NCI-H524 treated with DMSO at 0.1 percent for 48 hours (cell line): ENCODE data around the gene PIK3CD.
"Not testable (repeated sequence)": the region's sequence is repeated elsewhere in the genome, so short reads cannot be mapped to it uniquely, and the experiment has no call there.

ENCODE experiments used
- DNase-seq: peaks from one replicate; lab custom pipeline; 2025; lab: John Stamatoyannopoulos, UW

PIK3CD gene

DNA sequence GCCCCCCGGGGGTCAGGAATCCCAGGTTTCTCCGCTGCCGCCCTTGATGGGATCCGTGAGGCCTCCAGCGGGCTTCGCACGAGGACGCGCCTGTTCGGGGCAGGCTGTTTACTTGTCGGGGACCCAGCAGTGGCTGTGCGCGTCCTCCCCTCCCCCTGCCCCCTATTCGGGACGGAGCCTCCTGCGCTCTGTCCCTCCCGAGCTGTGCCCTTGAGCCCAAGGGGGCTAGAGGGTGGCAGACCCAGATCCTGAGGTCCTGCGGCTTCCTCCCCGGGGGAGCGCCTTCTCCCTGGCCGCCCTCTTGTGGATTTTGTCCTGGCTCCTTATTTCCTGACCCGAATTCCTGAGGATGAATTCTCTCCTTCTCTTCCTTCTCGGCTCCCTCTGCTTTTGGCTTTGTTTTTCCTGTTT is 38.4 kb downstream of the PIK3CD start:
- no peak for DNase-seq

DNA sequence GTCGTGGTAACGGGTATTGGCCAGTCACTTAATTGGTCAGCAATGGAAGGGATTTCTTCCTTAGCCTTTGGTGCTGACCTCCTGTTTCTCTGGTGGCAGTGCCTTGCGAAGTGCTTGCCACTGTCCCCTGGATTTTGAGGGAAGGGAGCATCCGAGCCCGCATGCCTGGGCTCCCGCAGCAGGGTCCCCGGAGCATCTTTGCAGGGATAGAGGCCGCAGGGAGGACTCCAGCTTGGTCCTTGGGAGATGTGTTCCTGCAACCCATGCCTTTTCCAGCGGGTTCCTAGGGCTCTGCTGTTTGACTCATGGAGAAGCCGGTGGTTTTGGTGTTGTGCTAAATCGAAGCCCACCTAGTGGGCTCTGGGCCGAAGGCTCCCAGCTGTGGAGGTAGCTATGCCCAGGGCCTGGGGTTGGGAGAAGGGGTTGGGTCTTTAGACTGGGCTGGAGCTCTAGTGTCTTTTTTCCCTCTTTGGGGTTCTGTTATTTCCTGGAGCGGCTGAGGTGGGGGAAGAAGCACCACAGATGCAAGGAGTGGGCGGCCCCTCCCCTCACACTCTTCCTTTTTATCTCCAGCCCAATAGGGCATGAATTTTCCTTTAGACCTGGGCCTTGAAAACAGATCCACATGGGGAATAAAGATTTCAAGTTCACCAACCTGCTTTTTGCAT is 39.0 kb downstream of the PIK3CD start:
- DNase-seq: no peak

DNA sequence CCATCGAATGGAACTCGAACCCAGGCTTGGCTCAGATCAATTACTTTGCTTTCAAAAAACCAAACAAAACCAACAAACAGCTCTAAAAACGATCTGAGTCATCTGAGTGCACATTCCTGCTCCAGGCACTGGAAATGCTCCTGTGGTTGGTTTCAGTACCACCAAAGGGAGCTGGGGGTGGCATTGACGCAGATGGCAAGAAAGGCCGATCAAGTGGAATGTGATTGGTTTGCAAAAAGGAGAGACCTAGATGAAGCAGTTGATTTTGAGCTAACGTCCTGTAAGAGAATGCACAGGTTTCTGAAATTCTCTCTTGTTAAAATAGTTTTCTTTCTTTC is 39.5 kb downstream of the PIK3CD start:
- no peak for DNase-seq

DNA sequence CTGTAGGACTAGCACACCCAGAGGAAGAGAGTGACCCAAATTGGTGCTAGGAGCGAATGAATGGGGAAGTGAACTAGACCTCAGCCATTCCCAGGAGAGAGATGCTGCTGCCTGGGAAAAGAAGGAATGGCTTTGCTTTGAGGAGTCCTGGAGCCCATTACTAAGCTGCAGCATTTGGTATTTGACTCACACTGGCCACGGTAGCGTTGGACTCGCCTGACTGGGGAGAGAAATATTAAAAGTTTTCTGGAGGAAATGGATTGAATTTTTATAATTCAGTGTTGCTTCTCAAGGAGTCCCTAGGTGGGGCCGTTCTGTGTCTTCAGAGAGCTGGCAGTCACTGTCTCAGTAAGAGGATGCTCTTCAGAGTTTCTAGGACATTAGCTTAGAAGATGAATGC is 40.2 kb downstream of the PIK3CD start:
- DNase-seq: no peak

DNA sequence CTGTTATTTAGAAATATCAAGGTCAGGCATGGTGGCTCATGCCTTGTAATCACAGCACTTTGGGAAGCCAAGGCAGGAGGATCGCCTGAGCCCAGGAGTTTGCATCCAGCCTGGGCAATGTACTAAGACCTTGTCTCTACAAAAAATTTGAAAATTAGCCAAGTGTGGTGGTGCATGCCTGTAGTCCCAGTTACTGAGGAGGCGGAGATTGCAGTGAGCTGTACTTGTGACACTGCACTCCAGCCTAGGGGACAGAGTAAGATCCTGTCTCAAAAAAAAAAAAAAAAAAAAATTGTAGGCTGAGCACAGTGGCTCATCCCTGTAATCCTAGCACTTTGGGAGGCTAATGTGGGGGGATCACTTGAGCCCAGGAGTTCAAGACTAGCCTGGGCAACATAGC is 45.3 kb downstream of the PIK3CD start:
- DNase-seq: no peak

DNA sequence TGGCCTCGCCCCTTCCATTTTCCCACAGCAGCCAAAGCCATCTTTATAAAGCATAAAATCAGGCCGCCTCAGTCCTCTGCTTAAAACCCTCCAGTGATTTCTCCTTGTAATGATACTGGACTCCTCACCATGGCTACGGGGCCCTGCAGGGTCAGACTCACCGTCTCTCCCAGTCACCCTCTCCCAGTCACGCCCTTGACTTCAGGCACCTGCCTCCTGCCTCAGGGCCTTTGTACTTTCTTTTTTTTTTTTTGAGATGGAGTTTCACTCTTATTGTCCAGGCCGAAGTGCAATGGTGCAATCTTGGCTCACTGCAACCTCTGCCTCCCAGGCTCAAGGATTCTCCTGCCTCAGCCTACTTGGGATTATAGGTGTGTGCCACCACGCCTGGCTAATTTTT is 47.8 kb downstream of the PIK3CD start:
- no peak for DNase-seq

DNA sequence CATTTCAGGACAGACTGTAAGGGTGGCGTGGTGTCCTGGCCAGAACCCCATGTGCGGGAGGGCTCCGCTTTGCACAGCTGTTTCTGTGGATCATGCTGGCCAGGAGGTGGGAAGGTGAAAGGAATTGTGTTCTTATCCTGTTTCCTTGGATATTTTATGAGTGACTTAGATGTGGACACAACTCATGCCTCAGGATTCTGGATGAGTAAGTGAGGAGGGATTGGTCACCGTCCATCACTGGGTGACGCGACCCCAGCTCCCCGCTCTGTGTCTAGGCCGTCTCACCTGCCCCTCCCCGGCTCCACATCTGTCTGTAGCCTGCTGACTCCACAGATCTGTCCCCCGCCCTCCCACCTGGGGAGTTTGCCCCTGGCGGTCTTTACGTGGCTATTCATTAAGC is 48.8 kb downstream of the PIK3CD start:
- no peak for DNase-seq

DNA sequence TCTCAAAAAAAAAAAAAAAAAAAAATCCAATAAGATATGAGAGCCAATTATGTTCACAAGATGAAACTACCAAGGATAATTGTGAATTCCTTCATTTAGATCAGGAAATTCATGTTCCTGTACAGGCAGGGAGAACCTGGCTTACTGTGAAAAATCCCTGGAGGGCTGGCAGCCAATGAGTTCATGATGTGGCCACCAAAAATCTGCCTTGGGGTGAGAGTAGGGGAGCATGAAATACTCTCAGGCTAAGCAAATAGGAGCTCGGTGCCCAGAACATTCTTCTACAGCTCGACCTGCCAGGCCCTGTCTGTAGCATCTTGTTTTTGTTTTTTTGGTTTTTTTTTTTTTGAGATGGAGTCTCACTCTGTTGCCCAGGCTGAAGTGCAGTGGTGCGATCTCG is 50.1 kb downstream of the PIK3CD start:
- no peak for DNase-seq

DNA sequence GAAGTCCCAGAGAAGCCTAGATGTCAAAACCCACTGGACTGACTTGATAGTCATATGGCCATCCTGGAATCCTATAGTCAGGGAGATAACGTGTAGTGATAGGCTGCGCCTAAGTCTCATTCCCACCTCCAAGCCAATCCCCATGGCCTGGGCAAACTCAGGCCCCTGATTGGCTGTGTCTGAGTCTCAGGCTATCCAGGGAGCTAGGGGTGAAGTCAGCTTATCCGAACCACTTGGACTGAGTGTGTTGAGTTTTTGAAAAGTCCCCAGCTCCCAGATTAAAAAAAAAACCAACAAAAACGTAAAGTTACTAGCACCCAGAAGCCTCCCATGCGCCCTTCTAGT is 51.6 kb downstream of the PIK3CD start:
- DNase-seq: no peak

DNA sequence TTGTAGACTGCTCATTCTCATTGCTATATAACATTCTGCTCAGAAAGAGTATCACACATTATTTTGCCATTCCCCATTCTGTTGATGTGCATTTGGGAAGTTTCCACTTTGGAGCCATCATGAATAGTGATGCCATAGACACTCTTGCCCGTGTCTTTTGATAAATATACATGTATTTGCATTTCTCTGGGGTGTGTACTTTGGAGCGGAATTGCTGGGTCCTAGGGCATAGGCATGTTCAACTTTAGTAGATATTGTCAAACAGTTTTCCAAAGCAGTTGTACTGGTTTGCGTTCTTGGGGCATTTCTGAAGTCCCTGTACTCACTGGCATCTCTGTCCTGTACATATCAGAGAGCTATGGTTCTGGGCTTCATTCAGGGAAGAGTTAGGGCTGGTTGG is 52.1 kb downstream of the PIK3CD start:
- DNase-seq: no peak

DNA sequence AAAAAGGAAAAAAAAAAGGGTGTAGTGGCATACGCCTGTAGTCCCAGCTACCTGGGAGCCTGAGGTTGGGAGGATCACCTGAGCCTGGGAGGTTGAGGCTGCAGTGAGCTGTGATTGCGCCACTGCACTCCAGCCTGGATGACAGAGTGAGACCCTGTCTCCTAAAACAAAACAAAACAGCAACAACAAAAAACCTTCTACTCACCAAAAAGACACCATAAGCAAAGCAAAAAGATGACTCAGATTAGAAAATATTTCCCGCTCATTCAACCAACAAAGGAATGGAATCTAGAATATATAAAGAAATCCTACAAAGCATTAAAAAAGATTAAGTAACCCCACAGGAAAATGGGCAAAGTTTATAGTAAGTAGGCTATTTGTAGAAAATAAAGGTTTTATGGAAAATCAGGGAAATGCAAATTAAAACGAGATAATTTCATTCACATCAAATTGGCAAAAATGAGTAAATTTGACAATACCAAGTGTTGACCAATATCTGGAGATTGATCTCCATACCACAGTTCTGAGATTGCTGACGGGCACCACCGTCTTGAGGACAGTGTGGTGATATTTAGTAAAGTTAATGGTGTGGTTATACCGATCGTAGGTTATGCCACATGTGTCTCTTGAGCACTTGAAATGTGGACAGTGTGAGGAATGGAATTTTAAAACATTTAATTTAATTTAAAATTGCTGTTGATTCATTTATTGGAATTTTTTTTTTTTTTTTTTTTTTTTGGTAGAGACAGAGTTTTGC is 54.0 kb downstream of the PIK3CD start:
- no peak for DNase-seq

DNA sequence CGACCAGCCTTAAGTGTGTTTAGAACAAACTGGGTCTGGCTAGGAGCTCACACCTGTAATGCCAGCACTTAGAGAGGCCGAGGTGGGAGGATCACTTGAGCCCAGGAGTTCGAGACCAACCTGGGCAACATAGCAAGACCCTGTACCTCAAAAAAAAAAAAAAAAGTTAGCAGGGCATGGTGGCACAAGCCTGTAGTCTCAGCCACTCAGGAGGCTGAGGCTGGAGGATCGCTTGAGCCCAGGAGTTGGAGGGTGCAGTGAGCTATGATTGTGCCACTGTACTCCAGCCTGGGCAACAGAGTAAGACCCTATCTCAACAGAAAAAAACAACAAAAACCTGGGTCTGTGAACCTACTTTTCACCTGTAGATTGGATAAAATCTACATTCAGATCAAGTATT is 54.6 kb downstream of the PIK3CD start:
- DNase-seq: no peak

DNA sequence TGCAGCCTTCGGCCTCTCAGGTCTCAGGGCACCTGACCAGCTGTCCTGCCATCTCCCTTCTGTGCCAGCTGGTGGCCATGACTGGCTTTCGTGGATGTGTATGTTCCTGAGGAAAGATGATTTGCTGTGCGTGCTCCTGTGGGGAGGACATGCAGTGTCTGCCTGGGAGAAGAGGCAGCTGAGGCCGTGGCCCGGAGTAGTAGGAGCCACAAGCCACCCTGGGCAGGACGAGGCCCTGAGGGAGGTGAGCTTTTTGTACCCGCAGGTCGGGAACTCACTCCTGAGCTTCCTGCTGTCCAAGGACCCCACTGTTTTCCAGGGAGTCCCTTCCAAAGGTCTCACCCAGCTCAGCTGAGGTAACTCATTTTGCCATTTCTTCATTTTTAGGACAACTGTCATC is 58.5 kb downstream of the PIK3CD start:
- no peak for DNase-seq

DNA sequence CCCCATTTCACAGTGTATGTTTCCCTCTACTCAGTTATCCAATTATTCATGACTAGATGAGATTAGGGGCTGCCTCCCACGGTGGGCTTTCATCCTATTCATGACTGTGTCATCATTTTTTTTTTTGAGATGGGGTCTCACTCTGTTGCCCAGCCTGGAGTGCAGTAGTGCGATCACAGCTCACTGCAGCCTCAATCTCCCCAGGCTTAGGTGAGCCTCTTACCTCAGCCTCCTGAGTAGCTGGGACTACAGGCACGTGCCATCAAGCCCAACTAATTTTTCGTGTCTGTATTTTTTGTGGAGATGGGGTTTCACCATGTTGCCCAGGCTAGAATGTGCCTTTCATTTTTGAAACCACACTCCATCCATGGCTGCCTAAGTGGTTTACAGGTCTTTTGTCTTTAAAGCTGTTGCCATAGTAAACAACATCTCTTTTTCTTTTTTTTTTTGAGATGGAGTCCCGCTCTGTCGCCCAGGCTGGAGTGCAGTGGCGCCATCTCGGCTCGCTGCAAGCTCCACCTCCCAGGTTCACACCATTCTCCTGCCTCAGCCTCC is 60.0 kb downstream of the PIK3CD start:
- DNase-seq: no peak

DNA sequence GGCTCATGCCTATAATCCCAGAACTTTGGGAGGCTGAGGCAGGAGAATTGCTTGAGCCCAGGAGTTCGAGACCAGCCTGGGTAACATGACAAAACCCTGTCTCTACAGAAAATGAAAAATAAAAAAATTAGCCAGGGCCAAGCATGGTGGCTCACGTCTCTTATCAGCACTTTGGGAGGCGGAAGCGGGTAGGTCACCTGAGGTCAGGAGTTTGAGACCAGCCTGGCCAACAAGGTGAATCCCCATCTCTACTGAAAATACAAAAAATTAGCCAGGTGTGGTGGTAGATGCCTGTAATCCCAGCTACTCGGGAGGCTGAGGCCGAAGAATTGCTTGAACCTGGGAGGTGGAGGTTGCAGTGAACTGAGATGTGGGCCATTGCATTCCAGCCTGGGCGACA is 61.2 kb downstream of the PIK3CD start:
- not testable (repeated sequence) for DNase-seq

DNA sequence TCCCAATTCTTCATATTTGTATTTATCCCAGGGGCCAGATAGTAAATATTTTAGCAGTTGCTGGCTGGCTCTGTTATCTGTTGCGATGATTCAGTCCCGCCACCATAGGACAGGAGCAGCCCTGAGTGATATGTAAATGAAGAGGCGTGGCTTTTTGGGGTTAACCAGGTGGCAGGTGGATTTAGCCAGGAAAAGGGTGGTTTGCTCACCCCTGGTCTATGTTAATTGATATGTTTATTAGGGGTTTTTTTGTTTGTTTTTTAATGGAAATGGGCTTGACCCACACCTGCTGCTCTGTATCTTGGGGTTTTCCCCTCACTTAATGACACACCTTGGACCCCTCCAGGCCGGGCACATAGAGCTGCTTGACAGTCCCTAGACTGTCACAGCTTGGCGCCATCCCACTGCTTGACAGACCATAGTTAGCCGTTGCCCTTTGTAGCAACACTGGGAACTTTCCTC is 62.8 kb downstream of the PIK3CD start:
- DNase-seq: no peak

DNA sequence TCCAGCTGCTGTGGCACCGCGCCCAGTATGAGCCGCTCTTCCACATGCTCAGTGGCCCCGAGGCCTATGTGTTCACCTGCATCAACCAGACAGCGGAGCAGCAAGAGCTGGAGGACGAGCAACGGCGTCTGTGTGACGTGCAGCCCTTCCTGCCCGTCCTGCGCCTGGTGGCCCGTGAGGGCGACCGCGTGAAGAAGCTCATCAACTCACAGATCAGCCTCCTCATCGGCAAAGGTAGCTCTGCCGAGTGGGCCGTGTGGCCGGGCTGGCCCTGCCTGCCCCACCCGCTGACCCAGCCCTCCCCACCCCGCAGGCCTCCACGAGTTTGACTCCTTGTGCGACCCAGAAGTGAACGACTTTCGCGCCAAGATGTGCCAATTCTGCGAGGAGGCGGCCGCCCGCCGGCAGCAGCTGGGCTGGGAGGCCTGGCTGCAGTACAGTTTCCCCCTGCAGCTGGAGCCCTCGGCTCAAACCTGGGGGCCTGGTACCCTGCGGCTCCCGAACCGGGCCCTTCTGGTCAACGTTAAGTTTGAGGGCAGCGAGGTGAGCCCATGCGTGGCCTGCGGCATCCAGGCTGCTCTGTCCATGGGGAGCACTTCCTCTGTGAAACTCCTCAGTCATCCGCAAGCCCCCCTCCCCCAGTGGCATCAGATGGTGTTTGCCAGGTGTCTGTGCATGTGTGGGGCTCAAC is 64.2 kb downstream of the PIK3CD start:
- no peak for DNase-seq

DNA sequence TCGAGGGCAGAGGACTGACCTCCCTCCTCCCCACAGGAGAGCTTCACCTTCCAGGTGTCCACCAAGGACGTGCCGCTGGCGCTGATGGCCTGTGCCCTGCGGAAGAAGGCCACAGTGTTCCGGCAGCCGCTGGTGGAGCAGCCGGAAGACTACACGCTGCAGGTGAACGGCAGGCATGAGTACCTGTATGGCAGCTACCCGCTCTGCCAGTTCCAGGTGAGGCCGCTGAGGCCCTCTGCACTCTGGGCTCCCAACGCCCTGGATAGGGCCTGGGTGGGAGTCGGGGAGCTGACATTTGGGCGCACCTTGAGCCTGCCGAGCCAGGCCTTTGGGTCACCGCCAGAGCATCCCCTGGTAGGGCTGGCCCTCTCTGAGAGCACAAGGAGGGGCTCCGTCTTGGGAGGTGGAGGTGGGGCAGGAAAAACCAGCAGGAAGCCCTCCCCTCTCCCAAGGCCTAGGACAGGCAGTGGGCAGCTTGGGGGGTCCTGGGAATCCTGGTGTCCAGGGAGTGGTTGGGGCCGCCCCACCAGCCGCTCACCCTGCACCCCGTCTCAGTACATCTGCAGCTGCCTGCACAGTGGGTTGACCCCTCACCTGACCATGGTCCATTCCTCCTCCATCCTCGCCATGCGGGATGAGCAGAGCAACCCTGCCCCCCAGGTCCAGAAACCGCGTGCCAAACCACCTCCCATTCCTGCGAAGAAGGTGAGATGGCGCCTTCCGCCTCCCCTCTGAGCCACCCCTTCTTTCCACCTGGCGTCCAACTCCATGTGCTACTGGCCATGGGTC is 65.1 kb downstream of the PIK3CD start:
- DNase-seq: no peak

DNA sequence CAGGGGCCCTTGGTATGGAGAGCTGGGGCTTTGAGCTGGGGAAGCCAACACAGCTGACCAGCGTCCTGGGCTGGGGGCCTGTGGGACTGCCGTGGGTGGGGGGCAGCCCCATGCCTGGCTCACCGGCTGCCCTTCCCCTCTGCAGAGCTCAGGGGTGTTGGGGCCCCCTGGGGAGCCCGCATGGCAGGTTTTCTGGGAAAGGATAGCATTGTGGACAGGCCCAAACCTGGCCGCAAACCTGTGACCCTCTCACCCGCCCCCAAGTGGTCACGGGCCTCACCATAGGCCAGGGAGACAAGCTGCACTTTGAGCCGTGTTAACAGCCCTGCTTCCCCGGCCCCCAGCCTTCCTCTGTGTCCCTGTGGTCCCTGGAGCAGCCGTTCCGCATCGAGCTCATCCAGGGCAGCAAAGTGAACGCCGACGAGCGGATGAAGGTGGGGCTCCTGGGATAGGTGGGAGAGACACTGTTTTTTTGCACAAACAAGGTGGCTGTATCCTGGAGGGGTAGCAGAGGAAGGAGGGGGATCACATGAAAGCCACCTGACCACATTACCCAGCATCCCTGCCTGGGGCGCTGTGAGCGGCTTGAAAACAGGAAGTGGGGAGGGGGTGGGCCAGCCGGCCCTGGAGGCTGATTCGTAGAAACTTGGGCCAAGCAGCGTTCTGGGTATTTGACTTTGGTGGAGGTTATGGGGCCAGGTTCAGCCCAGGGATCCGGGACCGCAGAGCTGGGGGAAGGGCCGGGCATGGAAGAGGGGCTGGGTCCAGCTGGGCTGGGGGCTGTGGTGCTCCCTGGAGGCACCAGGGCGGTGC is 65.9 kb downstream of the PIK3CD start:
- no peak for DNase-seq

DNA sequence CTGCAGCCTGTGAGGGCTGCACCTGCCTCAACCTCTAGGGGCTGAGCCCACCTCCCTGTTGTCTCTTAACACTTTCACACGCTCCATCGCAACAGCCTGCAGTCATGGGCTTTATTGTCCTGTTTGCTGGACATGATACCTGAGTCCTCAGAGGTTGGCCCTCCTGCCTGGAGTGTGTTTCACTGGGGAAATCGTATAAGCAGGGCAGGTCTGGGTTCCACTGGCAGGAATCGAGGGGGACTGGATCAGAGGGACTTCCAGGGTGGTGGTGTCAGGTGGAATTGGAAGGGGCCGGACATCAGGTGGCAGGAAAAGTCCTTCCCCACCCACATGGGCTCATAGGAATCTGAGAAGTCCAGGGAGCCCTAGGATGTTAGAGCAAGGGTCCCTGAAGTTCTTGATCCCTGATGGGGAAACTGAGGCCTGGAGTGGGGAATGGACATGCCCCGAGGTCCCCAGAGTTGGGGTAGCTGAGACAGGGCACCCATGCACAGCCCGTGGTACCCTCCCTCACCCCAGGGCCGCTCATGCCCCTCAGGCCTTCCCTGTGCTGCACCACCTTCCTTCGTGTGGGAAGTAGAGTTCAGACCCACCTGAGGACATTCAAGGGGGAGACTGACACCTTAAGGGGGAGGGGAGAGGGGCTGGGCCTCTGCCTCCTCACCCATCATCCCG is 66.6 kb downstream of the PIK3CD start:
- DNase-seq: no peak
